ENCODE measurements around the gene COL13A1.

DNA sequence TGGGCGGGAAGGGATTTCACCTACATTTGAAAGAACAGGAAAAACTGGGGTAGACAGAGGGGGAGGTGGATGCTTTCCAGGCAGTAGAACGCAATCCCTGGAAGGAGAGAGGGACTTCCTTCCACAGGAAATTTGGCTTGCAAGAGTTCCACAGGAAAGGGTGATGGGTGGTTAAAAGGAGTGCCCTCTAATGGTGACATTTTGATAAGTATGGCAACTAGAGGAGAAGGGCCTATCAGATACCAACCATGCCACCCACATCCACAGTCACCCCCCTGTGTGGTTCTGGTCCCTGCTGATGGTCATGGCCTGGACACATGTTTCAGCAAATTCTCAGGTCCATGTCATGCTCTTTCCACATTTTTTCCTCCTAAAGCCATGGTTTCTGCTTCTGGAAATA is 27.1 kb upstream of the COL13A1 start:
- TF ChIP-seq, protein P1, sequence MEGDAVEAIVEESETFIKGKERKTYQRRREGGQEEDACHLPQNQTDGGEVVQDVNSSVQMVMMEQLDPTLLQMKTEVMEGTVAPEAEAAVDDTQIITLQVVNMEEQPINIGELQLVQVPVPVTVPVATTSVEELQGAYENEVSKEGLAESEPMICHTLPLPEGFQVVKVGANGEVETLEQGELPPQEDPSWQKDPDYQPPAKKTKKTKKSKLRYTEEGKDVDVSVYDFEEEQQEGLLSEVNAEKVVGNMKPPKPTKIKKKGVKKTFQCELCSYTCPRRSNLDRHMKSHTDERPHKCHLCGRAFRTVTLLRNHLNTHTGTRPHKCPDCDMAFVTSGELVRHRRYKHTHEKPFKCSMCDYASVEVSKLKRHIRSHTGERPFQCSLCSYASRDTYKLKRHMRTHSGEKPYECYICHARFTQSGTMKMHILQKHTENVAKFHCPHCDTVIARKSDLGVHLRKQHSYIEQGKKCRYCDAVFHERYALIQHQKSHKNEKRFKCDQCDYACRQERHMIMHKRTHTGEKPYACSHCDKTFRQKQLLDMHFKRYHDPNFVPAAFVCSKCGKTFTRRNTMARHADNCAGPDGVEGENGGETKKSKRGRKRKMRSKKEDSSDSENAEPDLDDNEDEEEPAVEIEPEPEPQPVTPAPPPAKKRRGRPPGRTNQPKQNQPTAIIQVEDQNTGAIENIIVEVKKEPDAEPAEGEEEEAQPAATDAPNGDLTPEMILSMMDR (IDR thresholded peaks at IDR 0.05) = no peak
- TF ChIP-seq EP300 (IDR thresholded peaks at IDR 0.05) = no peak
- no peak for TF ChIP-seq POLR2A (IDR thresholded peaks at IDR 0.05)
- no peak for TF ChIP-seq POLR2AphosphoS5 (IDR thresholded peaks at IDR 0.05)

Measured in upper lobe of left lung (tissue), 4 donors.